ENCODE results near the gene MOG. TPM values are rescaled to one million over a fixed set of nuclear protein-coding genes. Genes with fewer than 3 reads are reported as not detected.

MOG gene
- total RNA-seq, 1 experiment from 2014 or later, result 0.55 TPM

- peaks cover 36% of the 10 kb centered on the region for H3K4me1 Mint-ChIP-seq
- ChIA-PET CTCF (interaction anchor here (0.6 to 12.0 kb wide), 45 partner anchors 10 to 452 kb away, joined by 3 to 531 read pairs (median 5); partner anchors contain the start of genes GABBR1, MOG, OR12D3 and POLR1H), POLR2A (interaction anchor here (0.9 to 2.1 kb wide), 10 partner anchors 11 to 109 kb away, joined by 3 to 20 read pairs (median 8); partner anchors contain the start of genes GABBR1 and ZFP57)
- no peaks in the 10 kb centered on the region for H3K36me3 Mint-ChIP-seq
- H3K9me3 Mint-ChIP-seq, result no peaks in the 10 kb centered on the region
- H3K27me3 Mint-ChIP-seq (ENCODE audit: low read depth), result no peaks in the 10 kb centered on the region
- peak overlapping the region; percentile 99 for H3K27ac Mint-ChIP-seq
- DNase-seq (ENCODE audit: low spot score), result peak; percentile 99
- ATAC-seq, result peak; percentile 89
- peak overlapping the region; percentile 85 for H3K4me3 Mint-ChIP-seq
- TF ChIP-seq FOXP4 (CRISPR knock-in tag; IDR thresholded peaks at IDR 0.05) (no peak), PRDM15 (CRISPR knock-in tag; IDR thresholded peaks at IDR 0.05) (no peak), SP1 (CRISPR knock-in tag; conservative IDR thresholded peaks at IDR 0.05) (peak; percentile 72), CREM (CRISPR knock-in tag; IDR thresholded peaks at IDR 0.05) (peak; percentile 90), CBFB (CRISPR knock-in tag; IDR thresholded peaks at IDR 0.05; ENCODE audit: low read depth) (no peak), TEAD1 (CRISPR knock-in tag; IDR thresholded peaks at IDR 0.05) (no peak), CTCF (IDR thresholded peaks at IDR 0.05) (peak; percentile 73), MAX (CRISPR knock-in tag; IDR thresholded peaks at IDR 0.05) (peak; percentile 61), ATF6 (CRISPR knock-in tag; IDR thresholded peaks at IDR 0.05) (no peak), ZNF138 (CRISPR knock-in tag; conservative IDR thresholded peaks at IDR 0.05) (no peak), SOX15 (CRISPR knock-in tag; IDR thresholded peaks at IDR 0.05) (no peak), ZNF121 (CRISPR knock-in tag; IDR thresholded peaks at IDR 0.05) (no peak), RORB (CRISPR knock-in tag; IDR thresholded peaks at IDR 0.05) (no peak), JAZF1 (CRISPR knock-in tag; IDR thresholded peaks at IDR 0.05) (no peak), ZBTB43 (CRISPR knock-in tag; IDR thresholded peaks at IDR 0.05) (no peak), ZSCAN18 (CRISPR knock-in tag; IDR thresholded peaks at IDR 0.05) (no peak), NFYB (CRISPR knock-in tag; conservative IDR thresholded peaks at IDR 0.05; ENCODE audit: low read depth) (peak; percentile 40), E2F4 (CRISPR knock-in tag; IDR thresholded peaks at IDR 0.05; ENCODE audit: borderline replicate concordance, low read depth) (no peak)
Measured at GRCh38 chr6:29649701-29650673, 6.9 kb upstream of the MOG start.
